ENCODE results near the gene C22orf39. TPM values are rescaled to one million over a fixed set of nuclear protein-coding genes. Genes with fewer than 3 reads are reported as not detected.

Gene C22orf39
- total and polyA plus RNA-seq, 2 donors (not counting 1 experiment from before 2014, with no cell fraction given), result 15.9 to 16.2 TPM

DNA sequence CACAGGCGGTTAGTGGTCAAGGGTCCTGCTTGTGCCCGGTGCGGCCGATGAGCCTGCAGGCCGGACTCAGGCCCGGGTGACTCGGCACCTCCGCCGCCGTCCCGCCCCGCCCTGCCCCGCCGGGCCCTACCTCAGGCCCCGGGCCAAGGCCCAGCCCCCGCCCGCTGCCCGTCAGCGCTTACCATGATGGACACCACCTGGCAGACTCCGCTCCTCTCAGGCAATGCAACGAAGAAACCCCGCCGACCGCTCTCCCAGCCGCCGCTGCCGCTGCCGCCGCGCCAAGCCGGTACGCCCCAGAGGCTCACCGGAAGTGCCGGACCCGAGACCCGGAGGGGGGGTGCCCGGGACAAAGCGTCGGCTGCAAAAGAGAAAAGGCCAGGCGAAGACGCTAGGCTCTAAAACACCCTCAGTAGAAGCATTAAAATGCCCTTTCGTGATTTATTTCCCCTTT is 31.4 kb upstream of the C22orf39 start, which contains the start of gene UFD1:
TSS of gene UFD1 (minus strand) at position 293 of the 454 bp plus-strand sequence. CDS start at position 185, 108 bp downstream.
- Histone ChIP-seq H3K79me2 (ENCODE audit: control insufficient read depth, insufficient read depth, low read length) (peaks cover 47% of the 10 kb centered on the region), H3K27ac (ENCODE audit: insufficient read depth, low read length) (peak within 1 kb of the TSS; percentile 91), H3K4me1 (ENCODE audit: control insufficient read depth, extremely low read depth, insufficient read depth, low read length) (peaks cover 11% of the 10 kb centered on the region), H3K27me3 (ENCODE audit: control insufficient read depth, insufficient read depth, low read length) (no peaks in the 10 kb centered on the region), H3K4me3 (replicated peaks in 1 of 4; ENCODE audit: control extremely low read depth in 1 of 4, insufficient read depth in 1 of 4, low read depth in 3 of 4, low read length in 4 of 4) (peak within 1 kb of the TSS; percentile 80 to 98 (median 89)), H3K9ac (ENCODE audit: insufficient read depth, low read length) (peak within 1 kb of the TSS; percentile 63), H3K36me3 (ENCODE audit: control insufficient read depth, insufficient read depth, low read length) (no peaks in the 10 kb centered on the region), H2AFZ (ENCODE audit: low read length) (peak within 1 kb of the TSS; percentile 86), H3K9me3 (ENCODE audit: control insufficient read depth, insufficient read depth, low read depth, low read length) (no peaks in the 10 kb centered on the region), H3K4me2 (ENCODE audit: extremely low read depth, insufficient read depth, low read length) (peak within 1 kb of the TSS; percentile 99), H4K20me1 (ENCODE audit: control insufficient read depth, extremely low read depth, insufficient read depth, low read length) (no peaks in the 10 kb centered on the region)
- TF ChIP-seq, protein P1, sequence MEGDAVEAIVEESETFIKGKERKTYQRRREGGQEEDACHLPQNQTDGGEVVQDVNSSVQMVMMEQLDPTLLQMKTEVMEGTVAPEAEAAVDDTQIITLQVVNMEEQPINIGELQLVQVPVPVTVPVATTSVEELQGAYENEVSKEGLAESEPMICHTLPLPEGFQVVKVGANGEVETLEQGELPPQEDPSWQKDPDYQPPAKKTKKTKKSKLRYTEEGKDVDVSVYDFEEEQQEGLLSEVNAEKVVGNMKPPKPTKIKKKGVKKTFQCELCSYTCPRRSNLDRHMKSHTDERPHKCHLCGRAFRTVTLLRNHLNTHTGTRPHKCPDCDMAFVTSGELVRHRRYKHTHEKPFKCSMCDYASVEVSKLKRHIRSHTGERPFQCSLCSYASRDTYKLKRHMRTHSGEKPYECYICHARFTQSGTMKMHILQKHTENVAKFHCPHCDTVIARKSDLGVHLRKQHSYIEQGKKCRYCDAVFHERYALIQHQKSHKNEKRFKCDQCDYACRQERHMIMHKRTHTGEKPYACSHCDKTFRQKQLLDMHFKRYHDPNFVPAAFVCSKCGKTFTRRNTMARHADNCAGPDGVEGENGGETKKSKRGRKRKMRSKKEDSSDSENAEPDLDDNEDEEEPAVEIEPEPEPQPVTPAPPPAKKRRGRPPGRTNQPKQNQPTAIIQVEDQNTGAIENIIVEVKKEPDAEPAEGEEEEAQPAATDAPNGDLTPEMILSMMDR (conservative IDR thresholded peaks at IDR 0.05 in 1 of 2, IDR thresholded peaks at IDR 0.05 in 1 of 2; ENCODE audit: low read depth in 1 of 2, low read length in 2 of 2), result no peak
- TF ChIP-seq EZH2 (IDR thresholded peaks at IDR 0.05; ENCODE audit: low read length, missing control alignments), result no peak
- peak; percentile 80 to 91 for DNase-seq (ENCODE audit: low read depth in 2 of 2)

DNA sequence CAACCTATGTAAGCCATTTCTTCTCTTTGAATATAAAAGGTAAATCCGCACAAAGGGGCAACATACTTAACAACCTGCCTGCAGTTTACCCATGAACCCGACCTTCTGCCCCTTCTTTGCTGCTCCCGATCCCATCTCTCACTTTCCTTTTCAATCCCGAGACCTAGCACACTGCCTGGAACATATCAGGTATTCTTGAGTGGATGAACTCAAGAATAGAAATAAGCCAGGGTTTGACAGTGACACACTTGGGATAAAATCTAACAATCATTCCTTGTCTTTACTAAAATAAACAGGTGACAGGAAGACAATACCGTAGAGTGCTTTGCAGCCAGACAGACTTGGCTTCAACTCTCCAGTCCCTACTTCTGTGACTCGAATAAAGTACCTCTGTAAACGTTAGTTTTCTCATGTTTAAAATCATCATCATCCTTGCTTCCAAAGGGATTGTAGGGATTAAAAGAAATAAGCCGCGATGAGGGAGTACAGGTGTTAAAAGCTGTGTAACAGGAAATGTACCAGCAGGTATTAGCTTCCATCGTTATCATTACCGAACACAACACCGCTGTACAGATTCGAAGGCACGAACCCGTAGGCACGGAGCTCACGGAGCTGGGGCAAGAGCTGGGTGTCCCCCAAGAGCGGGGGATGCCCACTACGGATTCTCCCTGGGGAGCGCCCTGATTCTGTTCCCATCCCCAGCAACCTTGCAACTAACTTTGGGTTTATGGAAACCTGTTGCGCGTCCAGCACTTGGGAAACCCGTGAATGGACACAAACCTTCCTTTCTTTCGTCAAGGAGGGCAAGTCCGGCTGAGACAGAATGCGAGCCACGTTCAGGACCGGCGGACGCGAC is 30.8 kb upstream of the C22orf39 start:
- Histone ChIP-seq H3K4me1 (ENCODE audit: control insufficient read depth, extremely low read depth, insufficient read depth, low read length) (peaks cover 11% of the 10 kb centered on the region), H3K27me3 (ENCODE audit: control insufficient read depth, insufficient read depth, low read length) (no peaks in the 10 kb centered on the region), H3K27ac (ENCODE audit: insufficient read depth, low read length) (peak overlapping the region; percentile 91), H3K36me3 (ENCODE audit: control insufficient read depth, insufficient read depth, low read length) (peaks cover 4% of the 10 kb centered on the region), H3K9me3 (ENCODE audit: control insufficient read depth, insufficient read depth, low read depth, low read length) (no peaks in the 10 kb centered on the region), H3K79me2 (ENCODE audit: control insufficient read depth, insufficient read depth, low read length) (peaks cover 52% of the 10 kb centered on the region), H3K4me2 (ENCODE audit: extremely low read depth, insufficient read depth, low read length) (peak overlapping the region; percentile 99), H2AFZ (ENCODE audit: low read length) (peak overlapping the region; percentile 34), H4K20me1 (ENCODE audit: control insufficient read depth, extremely low read depth, insufficient read depth, low read length) (no peaks in the 10 kb centered on the region), H3K4me3 (replicated peaks in 1 of 4; ENCODE audit: control extremely low read depth in 1 of 4, insufficient read depth in 1 of 4, low read depth in 3 of 4, low read length in 4 of 4) (peak overlapping the region; percentile 80 to 98 (median 89)), H3K9ac (ENCODE audit: insufficient read depth, low read length) (peak overlapping the region; percentile 63)
- no peak for DNase-seq (ENCODE audit: low read depth in 2 of 2)
- TF ChIP-seq, protein P1 (conservative IDR thresholded peaks at IDR 0.05 in 1 of 2, IDR thresholded peaks at IDR 0.05 in 1 of 2; ENCODE audit: low read depth in 1 of 2, low read length in 2 of 2), result no peak
- no peak for TF ChIP-seq EZH2 (IDR thresholded peaks at IDR 0.05; ENCODE audit: low read length, missing control alignments)

DNA sequence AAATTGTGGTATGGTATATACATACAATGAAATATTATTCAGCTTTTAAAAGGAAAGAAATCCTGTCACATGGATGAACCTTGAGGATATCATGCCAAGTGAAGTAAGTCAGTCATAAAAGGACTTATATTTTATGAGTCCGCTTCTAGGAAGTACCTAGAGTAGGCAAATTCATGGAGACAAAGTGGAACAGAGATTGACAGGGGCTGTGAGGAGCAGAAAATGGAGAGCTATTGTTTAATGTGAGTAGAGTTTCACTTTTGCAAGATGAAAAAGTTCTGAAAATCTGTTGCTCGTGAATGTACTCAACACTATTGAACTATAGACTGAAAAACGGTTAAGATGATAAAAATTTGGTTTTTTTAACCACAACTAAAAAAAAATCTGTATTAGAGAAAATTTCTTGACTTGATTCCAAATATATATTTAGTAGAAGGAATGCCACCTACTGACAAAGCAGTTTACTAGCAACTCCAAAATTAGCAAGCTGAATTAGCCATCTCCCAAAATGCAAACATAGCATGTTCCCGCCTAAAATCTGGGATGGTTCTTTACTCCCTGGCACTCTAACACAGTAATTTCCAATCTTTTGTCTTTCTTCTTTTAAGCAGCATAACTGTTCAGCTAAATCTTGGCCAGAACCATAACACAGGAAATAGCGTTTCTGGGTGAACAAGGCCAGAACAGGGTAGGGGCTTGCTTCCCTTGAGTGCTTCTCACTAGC is 30.0 kb upstream of the C22orf39 start:
- DNase-seq (ENCODE audit: low read depth in 2 of 2), result peak; percentile 9 to 50
- peak overlapping the region; percentile 63 for H3K9ac ChIP-seq (ENCODE audit: insufficient read depth, low read length)

More for the DNA sequence above, 30.0 kb upstream of the C22orf39 start:
- Histone ChIP-seq H3K4me2 (ENCODE audit: extremely low read depth, insufficient read depth, low read length) (peak overlapping the region; percentile 99), H4K20me1 (ENCODE audit: control insufficient read depth, extremely low read depth, insufficient read depth, low read length) (no peaks in the 10 kb centered on the region), H3K4me1 (ENCODE audit: control insufficient read depth, extremely low read depth, insufficient read depth, low read length) (peaks cover 11% of the 10 kb centered on the region), H3K4me3 (replicated peaks in 1 of 4; ENCODE audit: control extremely low read depth in 1 of 4, insufficient read depth in 1 of 4, low read depth in 3 of 4, low read length in 4 of 4) (peak overlapping the region; percentile 80 to 98 (median 89)), H3K36me3 (ENCODE audit: control insufficient read depth, insufficient read depth, low read length) (peaks cover 6% of the 10 kb centered on the region), H3K79me2 (ENCODE audit: control insufficient read depth, insufficient read depth, low read length) (peaks cover 52% of the 10 kb centered on the region), H2AFZ (ENCODE audit: low read length) (no peak overlapping the region), H3K9me3 (ENCODE audit: control insufficient read depth, insufficient read depth, low read depth, low read length) (no peaks in the 10 kb centered on the region), H3K27ac (ENCODE audit: insufficient read depth, low read length) (peak overlapping the region; percentile 91), H3K27me3 (ENCODE audit: control insufficient read depth, insufficient read depth, low read length) (no peaks in the 10 kb centered on the region)
- TF ChIP-seq EZH2 (IDR thresholded peaks at IDR 0.05; ENCODE audit: low read length, missing control alignments), result no peak
- TF ChIP-seq, protein P1 (conservative IDR thresholded peaks at IDR 0.05 in 1 of 2, IDR thresholded peaks at IDR 0.05 in 1 of 2; ENCODE audit: low read depth in 1 of 2, low read length in 2 of 2), result peak in 1 of 2 donors; percentile 31
